ENCODE results near the gene TCAP. TPM values are rescaled to one million over a fixed set of nuclear protein-coding genes. Genes with fewer than 3 reads are reported as not detected.

The TCAP gene
- total RNA-seq, 6 experiments from 2014 or later = 0.09 to 0.51 (median 0.14) TPM

DNA sequence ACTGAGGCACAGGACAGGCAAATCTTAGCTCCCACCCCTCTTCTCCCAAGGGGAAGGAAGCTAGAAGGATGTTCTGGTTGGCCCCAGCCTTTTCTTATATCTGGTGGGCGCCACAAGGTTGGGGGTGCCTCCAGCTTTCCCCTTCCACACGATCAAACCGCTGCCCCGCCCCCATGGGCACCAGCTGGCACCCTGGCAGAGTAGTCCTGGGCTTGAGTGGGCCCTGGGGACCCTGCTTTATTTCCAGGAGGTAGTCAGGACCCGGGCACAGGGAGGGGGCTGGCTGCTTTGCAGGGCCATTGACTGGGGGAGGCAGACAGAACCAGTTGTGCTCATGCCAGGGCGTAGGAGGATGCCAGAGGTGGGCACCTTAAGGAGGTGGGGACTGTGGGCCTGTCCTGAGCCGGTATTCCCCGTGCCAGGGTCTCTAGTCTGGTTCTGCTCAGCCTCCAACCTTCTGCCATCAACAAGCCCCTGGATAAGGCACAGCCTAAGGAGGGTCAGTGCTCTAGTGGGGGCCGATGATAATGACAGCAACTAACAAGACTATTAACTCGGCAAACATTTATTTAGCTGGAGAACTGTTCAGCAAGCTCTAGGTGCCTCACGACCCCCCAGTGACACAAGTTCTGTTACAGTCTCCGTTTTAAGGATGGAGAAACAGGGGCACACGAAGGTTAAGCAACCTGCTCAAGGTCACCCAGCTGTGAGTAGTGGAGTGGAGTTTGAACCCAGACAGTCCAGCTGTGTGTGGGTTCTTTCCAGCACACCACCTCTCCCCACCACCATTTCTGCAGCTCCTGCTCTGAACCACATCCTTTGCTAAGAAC lies 46.0 kb upstream of the TCAP start:
- H3K27me3 Mint-ChIP-seq (ENCODE audit: insufficient read depth) = peaks cover 23% of the 10 kb centered on the region
- no peaks in the 10 kb centered on the region for H3K9me3 Mint-ChIP-seq
- no peak overlapping the region for H3K27ac Mint-ChIP-seq
- no peak for DNase-seq
- no peaks in the 10 kb centered on the region for H3K36me3 Mint-ChIP-seq (ENCODE audit: low read depth)
- TF ChIP-seq, protein P1, sequence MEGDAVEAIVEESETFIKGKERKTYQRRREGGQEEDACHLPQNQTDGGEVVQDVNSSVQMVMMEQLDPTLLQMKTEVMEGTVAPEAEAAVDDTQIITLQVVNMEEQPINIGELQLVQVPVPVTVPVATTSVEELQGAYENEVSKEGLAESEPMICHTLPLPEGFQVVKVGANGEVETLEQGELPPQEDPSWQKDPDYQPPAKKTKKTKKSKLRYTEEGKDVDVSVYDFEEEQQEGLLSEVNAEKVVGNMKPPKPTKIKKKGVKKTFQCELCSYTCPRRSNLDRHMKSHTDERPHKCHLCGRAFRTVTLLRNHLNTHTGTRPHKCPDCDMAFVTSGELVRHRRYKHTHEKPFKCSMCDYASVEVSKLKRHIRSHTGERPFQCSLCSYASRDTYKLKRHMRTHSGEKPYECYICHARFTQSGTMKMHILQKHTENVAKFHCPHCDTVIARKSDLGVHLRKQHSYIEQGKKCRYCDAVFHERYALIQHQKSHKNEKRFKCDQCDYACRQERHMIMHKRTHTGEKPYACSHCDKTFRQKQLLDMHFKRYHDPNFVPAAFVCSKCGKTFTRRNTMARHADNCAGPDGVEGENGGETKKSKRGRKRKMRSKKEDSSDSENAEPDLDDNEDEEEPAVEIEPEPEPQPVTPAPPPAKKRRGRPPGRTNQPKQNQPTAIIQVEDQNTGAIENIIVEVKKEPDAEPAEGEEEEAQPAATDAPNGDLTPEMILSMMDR (IDR thresholded peaks at IDR 0.05) = no peak
- peaks cover 13% of the 10 kb centered on the region for H3K4me1 Mint-ChIP-seq (ENCODE audit: low read depth)
- H3K4me3 Mint-ChIP-seq = peak overlapping the region; percentile 87

DNA sequence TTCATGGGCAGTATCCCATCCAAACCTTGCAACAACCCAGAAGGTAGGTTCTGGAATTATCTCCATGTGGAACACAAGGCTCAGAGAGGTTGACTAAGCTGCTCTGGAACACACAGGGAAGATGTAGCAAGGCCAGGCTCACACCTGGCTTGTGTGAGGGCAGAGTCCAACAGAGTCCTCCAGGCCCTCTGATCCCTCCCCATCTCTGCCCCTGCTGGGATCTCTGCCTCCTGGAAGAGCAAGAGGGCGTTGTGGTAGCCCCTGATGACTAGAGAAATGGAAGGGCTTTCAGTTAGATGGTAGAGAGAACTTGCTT lies 45.4 kb upstream of the TCAP start:
- no peak for DNase-seq
- TF ChIP-seq, protein P1 (IDR thresholded peaks at IDR 0.05) = no peak
- Mint-ChIP-seq H3K27me3 (ENCODE audit: insufficient read depth) (peaks cover 23% of the 10 kb centered on the region), H3K27ac (no peak overlapping the region), H3K4me1 (ENCODE audit: low read depth) (peaks cover 13% of the 10 kb centered on the region), H3K9me3 (no peaks in the 10 kb centered on the region), H3K4me3 (no peak overlapping the region), H3K36me3 (ENCODE audit: low read depth) (no peaks in the 10 kb centered on the region)

DNA sequence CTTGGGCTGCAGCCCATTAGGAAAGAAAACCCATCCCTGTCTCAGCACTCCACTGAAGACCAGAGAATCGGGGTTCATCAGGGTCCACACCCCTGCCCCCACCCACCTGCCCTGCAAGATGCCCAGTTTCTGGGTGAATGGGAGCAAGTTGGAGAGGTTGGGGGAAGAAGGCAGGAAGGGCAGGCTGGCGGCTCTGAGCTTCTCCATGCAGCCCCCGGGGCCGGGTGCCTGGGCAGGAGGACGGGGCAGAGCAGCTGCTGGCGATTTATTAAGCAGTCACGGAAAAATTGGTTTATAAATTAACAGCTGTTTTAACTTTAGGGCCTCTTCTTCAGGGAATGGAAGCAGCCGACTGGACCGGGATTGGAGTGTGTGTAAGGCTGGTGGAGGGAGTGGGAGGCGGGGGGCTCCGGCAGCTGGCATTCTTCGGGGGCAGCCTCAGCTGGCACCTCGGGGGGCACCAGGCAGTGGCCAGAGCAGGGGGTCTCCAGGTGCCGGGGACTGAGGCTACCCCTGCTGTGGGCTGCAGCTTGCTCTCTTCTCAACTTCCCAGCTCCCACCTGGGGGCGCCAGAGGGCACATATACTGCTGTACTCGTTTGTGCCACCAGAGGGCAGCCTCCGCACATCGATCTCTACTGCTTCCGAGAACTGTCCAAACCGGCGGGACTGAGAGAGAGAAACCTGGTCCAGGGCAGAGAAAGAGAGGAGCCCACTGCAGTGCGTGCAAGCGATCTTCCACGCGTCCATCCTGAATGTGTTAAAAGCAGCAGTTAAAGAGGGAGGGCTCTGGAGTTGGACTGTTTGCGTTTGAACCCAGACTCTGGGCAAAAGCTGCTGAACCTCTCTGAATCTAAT lies 43.4 kb upstream of the TCAP start:
- DNase-seq = peak; percentile 65
- Mint-ChIP-seq H3K36me3 (ENCODE audit: low read depth) (no peaks in the 10 kb centered on the region), H3K27ac (no peak overlapping the region), H3K9me3 (no peaks in the 10 kb centered on the region), H3K4me1 (ENCODE audit: low read depth) (peaks cover 13% of the 10 kb centered on the region), H3K4me3 (peak overlapping the region; percentile 63), H3K27me3 (ENCODE audit: insufficient read depth) (peaks cover 30% of the 10 kb centered on the region)
- TF ChIP-seq, protein P1 (IDR thresholded peaks at IDR 0.05) = peak; percentile 100

DNA sequence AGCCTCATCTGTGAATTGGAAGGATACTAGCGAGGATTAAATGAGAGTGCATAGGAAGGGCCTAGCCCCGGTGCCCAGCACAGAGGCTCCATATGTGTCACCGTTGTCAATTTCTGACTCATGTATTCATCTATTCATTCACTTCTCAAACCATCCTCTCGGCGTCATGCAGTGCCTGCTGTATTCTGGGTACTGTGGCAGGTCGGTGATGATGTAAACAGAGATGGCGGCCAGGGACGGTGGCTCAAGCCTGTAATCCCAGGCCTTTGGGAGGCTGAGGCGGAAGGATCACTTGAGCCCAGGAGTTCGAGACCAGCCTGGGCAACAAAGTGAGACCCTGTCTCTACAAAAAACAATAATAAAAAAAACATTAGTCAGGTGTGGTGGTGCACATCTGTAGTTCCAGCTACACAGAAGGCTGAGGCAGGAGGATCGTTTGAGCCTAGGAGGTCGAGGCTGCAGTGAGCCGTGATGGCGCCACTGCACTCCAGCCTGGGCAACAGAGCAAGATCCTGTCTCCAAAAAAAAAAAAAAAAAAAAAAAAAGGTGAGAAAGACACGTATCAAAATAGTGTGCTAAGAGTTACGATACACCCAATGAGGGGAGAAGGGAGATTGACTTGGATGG lies 42.7 kb upstream of the TCAP start:
- peaks cover 13% of the 10 kb centered on the region for H3K4me1 Mint-ChIP-seq (ENCODE audit: low read depth)
- H3K27me3 Mint-ChIP-seq (ENCODE audit: insufficient read depth) = peaks cover 32% of the 10 kb centered on the region
- TF ChIP-seq, protein P1 (IDR thresholded peaks at IDR 0.05) = no peak
- no peaks in the 10 kb centered on the region for H3K36me3 Mint-ChIP-seq (ENCODE audit: low read depth)
- DNase-seq = no peak
- H3K9me3 Mint-ChIP-seq = no peaks in the 10 kb centered on the region
- H3K4me3 Mint-ChIP-seq = peak overlapping the region; percentile 63
- H3K27ac Mint-ChIP-seq = no peak overlapping the region

DNA sequence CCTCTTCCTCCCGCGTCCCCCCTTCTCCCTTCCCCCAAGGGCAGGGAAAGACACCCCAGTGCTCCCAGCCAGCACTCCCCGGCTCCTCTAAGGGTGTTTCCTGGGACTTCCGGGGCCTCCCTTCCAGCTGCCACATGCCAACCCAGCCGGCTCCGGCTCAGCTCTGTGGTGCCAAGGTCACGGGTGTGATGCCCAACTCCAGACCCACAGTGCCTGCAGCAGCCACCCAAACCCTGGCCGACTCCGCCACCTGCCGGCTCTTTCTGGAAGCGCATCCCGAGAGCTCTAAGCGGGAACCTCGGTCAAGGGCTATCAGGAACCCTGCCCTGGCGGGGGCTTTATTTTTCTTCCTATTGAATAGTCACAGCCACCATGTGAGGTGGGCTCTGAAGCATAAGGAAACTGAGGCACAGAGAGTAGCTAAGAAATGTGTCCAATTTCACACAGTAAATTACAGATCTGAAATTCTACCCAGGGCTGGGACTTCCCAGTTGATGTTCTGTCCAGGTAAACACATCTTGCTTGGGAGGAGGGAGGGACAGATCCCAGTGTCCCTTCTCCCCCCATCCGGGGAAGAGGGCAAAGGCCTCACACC lies 41.7 kb upstream of the TCAP start:
- H3K4me3 Mint-ChIP-seq = no peak overlapping the region
- H3K36me3 Mint-ChIP-seq (ENCODE audit: low read depth) = no peaks in the 10 kb centered on the region
- TF ChIP-seq, protein P1 (IDR thresholded peaks at IDR 0.05) = peak; percentile 96
- peak; percentile 50 for DNase-seq
- H3K27ac Mint-ChIP-seq = no peak overlapping the region
- peaks cover 13% of the 10 kb centered on the region for H3K4me1 Mint-ChIP-seq (ENCODE audit: low read depth)
- peaks cover 39% of the 10 kb centered on the region for H3K27me3 Mint-ChIP-seq (ENCODE audit: insufficient read depth)
- H3K9me3 Mint-ChIP-seq = no peaks in the 10 kb centered on the region
